ENCODE measurements around the gene CFAP410. TPM values are rescaled to one million over a fixed set of nuclear protein-coding genes. Genes with fewer than 3 reads are reported as not detected.

The CFAP410 gene
- total RNA-seq, 1 donor from 2014 or later: 12.0 TPM

DNA sequence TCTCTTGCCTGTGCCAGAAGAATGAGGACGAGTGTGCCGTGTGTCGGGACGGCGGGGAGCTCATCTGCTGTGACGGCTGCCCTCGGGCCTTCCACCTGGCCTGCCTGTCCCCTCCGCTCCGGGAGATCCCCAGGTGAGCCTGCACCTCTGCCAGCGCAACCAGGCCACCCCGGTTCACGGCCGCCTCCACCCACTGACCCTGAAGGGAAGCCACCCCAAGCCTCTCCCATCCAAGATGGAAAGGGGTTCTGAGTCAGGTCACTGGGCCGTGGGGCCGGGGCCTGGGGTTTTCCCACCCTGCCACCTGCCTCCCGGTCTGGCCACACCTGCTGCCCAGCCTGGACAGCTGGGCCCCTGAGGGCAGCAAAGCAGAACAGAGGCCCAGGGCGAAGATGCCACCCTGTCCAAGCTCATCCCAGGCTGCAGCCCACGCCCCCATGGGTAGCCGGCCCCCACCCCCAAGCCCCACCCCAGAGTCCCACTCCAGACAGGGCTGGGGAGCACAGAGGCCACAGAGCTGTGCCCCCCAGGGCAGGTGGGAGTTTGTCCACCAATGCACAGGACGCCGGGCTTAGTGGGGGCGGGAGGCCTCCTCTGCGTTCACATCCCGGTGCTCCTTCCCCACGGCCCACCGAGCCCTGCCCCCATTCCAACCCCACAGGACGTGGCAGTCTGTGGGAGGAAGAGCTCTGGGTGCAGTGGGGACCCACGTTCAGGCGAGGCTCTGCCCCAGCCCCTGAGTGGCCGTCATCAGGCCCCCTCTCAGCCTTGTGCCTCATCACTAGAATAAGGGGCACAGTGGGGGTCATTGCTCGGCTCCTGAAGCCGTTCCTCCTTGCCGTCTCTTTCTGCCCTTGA is 47.9 kb downstream of the CFAP410 start:
- Histone ChIP-seq H3K4me3 (no peak overlapping the region), H3K36me3 (no peaks in the 10 kb centered on the region), H3K4me1 (peaks cover 21% of the 10 kb centered on the region), H3K27me3 (ENCODE audit: low read depth) (peaks cover 23% of the 10 kb centered on the region), H3K9me3 (replicated peaks) (no peaks in the 10 kb centered on the region), H3K27ac (replicated peaks) (no peak overlapping the region)
- intact Hi-C loops (cut with micrococcal nuclease): no loop called here
- TF ChIP-seq, protein P1, sequence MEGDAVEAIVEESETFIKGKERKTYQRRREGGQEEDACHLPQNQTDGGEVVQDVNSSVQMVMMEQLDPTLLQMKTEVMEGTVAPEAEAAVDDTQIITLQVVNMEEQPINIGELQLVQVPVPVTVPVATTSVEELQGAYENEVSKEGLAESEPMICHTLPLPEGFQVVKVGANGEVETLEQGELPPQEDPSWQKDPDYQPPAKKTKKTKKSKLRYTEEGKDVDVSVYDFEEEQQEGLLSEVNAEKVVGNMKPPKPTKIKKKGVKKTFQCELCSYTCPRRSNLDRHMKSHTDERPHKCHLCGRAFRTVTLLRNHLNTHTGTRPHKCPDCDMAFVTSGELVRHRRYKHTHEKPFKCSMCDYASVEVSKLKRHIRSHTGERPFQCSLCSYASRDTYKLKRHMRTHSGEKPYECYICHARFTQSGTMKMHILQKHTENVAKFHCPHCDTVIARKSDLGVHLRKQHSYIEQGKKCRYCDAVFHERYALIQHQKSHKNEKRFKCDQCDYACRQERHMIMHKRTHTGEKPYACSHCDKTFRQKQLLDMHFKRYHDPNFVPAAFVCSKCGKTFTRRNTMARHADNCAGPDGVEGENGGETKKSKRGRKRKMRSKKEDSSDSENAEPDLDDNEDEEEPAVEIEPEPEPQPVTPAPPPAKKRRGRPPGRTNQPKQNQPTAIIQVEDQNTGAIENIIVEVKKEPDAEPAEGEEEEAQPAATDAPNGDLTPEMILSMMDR (IDR thresholded peaks at IDR 0.05; ENCODE audit: borderline replicate concordance): no peak
- DNase-seq: no peak

DNA sequence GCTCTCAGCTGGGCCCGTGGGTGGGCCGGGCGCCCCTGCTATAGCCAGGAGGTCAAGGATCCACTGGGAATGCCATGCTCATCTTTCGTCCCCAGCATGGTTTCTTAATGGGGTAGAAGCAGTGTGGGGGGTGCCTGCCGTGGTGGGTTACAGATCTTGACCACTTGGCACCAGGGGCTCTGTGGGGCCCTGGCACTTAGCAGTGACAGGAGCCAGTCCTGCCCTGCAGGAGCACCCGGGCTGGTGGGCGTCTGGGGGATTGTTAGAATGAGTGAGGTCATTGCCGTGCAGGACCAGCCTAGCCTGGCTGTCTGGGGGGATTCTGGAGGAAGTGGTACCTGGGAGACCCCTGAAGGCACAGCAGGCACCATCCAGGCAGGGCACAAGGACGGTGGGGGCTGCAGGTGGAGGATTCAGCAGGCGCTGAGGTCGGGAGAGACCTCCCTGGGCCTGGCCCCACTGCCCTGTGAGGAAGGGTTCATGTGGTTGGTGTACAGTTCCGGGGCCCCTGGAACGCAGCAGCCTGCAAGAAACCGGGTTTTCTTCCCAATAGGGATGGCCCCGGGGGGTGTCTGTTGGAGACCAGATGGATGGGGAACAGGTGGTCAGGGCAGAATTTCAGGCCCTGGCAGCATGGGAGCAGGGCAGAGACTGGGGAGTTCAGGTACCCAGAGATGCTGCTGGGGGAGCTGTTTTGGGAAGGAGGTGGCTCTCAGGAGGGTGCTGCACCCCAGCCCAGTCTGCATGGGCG is 48.7 kb downstream of the CFAP410 start:
- no peak overlapping the region for H3K4me3 ChIP-seq
- H3K9me3 ChIP-seq (replicated peaks): no peaks in the 10 kb centered on the region
- peaks cover 19% of the 10 kb centered on the region for H3K4me1 ChIP-seq
- no peak for DNase-seq
- H3K27ac ChIP-seq (replicated peaks): no peak overlapping the region
- peaks cover 31% of the 10 kb centered on the region for H3K27me3 ChIP-seq (ENCODE audit: low read depth)
- intact Hi-C loops (cut with micrococcal nuclease): no loop called here
- no peaks in the 10 kb centered on the region for H3K36me3 ChIP-seq
- TF ChIP-seq, protein P1 (IDR thresholded peaks at IDR 0.05; ENCODE audit: borderline replicate concordance): no peak

DNA sequence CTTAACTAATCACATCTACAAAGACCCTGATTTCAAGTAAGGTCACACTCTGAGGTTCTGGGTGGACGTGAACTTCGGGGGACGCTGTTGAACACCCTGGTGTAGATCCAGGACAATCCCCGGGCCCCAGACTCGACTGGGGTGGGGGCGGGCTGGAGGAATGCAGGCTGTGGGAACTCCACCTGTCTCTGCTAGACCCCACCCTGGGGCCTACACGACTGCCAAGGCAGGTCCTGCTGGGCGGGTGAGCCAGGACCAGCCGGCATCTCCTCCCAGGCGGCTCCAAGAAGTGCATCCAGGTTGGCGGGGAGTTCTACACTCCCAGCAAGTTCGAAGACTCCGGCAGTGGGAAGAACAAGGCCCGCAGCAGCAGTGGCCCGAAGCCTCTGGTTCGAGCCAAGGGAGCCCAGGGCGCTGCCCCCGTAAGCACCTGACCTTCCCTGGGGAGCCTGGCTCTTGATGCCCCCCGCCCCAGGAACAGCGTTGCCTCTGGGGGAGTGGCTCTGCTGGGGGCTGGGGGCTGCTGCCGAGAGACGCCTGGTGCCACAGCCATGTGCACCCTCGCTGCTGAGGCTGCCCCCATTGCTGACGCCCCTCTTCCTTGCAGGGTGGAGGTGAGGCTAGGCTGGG is 49.7 kb downstream of the CFAP410 start:
- no peak overlapping the region for H3K4me3 ChIP-seq
- peaks cover 11% of the 10 kb centered on the region for H3K4me1 ChIP-seq
- DNase-seq: no peak
- H3K9me3 ChIP-seq (replicated peaks): no peaks in the 10 kb centered on the region
- TF ChIP-seq, protein P1 (IDR thresholded peaks at IDR 0.05; ENCODE audit: borderline replicate concordance): no peak
- no peak overlapping the region for H3K27ac ChIP-seq (replicated peaks)
- peaks cover 41% of the 10 kb centered on the region for H3K27me3 ChIP-seq (ENCODE audit: low read depth)
- intact Hi-C loops (cut with micrococcal nuclease): no loop called here
- H3K36me3 ChIP-seq: no peaks in the 10 kb centered on the region

DNA sequence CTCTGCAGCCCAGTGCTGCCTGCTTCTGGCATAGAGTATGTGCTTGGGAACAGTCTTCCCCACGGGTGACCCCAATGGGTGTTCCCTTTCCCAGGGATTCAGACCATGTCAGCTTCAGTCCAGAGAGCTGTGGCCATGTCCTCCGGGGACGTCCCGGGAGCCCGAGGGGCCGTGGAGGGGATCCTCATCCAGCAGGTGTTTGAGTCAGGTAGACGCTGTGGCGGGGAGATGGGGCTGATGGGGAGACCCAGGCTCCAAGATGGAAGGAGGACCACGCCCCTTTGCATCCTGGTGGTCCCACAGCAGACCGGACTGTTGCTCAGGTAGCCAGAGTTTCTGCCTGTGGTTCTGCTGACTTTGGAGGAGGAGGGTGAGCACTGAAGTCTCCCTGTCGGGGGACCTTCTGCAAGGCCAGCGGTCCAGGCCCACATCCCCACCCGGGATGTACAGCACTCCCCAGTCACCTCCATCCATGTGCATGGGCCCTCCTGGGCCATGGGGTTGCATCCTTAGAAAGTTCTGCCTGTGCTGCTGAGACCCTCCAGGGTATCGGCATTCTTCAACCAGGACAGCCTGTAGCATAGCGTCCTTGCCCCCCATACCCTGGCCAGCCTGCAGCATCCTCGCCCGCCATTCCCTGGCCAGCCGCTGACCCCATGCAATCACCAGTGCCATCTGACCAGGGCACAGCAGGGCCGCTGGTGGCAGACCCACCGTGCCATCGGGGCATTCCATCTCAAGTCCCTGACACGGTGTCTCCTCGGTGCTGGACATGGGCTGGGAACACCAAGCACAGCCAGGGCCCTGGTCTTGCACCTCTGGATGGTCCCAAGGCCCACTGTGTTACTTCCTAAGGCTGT is 50.7 kb downstream of the CFAP410 start:
- TF ChIP-seq, protein P1 (IDR thresholded peaks at IDR 0.05; ENCODE audit: borderline replicate concordance): no peak
- intact Hi-C loops (cut with micrococcal nuclease): no loop called here
- no peak overlapping the region for H3K27ac ChIP-seq (replicated peaks)
- H3K36me3 ChIP-seq: no peaks in the 10 kb centered on the region
- no peak overlapping the region for H3K4me3 ChIP-seq
- no peak for DNase-seq
- peaks cover 8% of the 10 kb centered on the region for H3K4me1 ChIP-seq
- H3K27me3 ChIP-seq (ENCODE audit: low read depth): peaks cover 41% of the 10 kb centered on the region
- H3K9me3 ChIP-seq (replicated peaks): no peaks in the 10 kb centered on the region

Data from left ventricle myocardium inferior (tissue), 1 donor.